ENCODE data around the gene PRR35. TPM values are rescaled to one million over a fixed set of nuclear protein-coding genes. Genes with fewer than 3 reads are reported as not detected.

The PRR35 gene
- total and polyA plus RNA-seq, 2 of the 4 experiments (the other 2 are of a cell fraction): not detected

- no peak overlapping the region for H2AK5ac ChIP-seq (ENCODE audit: low read depth, low read length)
- no peak overlapping the region for H3K9ac ChIP-seq (ENCODE audit: low read depth, low read length)
- H4K20me1 ChIP-seq (ENCODE audit: insufficient read depth, low read length): no peaks in the 10 kb centered on the region
- H4K8ac ChIP-seq (ENCODE audit: low read depth in 2 of 2, low read length in 2 of 2): no peak overlapping the region
- peaks cover 9% of the 10 kb centered on the region; the same call in 1 of the 2 replicates for H3K9me1 ChIP-seq (ENCODE audit: insufficient read depth, low read length)
- no peak for TF ChIP-seq NFE2L2 (IDR thresholded peaks at IDR 0.05; ENCODE audit: low read depth, low read length)
- TF ChIP-seq, protein P1, sequence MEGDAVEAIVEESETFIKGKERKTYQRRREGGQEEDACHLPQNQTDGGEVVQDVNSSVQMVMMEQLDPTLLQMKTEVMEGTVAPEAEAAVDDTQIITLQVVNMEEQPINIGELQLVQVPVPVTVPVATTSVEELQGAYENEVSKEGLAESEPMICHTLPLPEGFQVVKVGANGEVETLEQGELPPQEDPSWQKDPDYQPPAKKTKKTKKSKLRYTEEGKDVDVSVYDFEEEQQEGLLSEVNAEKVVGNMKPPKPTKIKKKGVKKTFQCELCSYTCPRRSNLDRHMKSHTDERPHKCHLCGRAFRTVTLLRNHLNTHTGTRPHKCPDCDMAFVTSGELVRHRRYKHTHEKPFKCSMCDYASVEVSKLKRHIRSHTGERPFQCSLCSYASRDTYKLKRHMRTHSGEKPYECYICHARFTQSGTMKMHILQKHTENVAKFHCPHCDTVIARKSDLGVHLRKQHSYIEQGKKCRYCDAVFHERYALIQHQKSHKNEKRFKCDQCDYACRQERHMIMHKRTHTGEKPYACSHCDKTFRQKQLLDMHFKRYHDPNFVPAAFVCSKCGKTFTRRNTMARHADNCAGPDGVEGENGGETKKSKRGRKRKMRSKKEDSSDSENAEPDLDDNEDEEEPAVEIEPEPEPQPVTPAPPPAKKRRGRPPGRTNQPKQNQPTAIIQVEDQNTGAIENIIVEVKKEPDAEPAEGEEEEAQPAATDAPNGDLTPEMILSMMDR (conservative IDR thresholded peaks at IDR 0.05; ENCODE audit: low read depth, low read length): no peak
- TF ChIP-seq CHD1 (IDR thresholded peaks at IDR 0.05; ENCODE audit: low read depth, low read length): no peak
- TF ChIP-seq CEBPB (IDR thresholded peaks at IDR 0.05; ENCODE audit: low read depth, low read length): no peak
- TF ChIP-seq SMC3 (IDR thresholded peaks at IDR 0.05; ENCODE audit: low read depth, low read length): no peak
- no peak for TF ChIP-seq RAD21 (IDR thresholded peaks at IDR 0.05; ENCODE audit: low read length)
- BruUV-seq (replicated peaks): no TSS peak
- in situ Hi-C loops (cut with MboI; ENCODE audit: low sequenced_read_pairs) (no loop called here), intact Hi-C loops (cut with micrococcal nuclease) (no loop called here), dilution Hi-C loops (cut with HindIII; ENCODE audit: low sequenced_read_pairs, unreplicated experiment) (no loop called here)
- H3K27ac ChIP-seq (ENCODE audit: insufficient read depth, low read length): no peak overlapping the region
- H2BK20ac ChIP-seq (ENCODE audit: low read depth, low read length): no peak overlapping the region
- no peak overlapping the region for H3K18ac ChIP-seq (ENCODE audit: low read depth, low read length)
- H2AK9ac ChIP-seq (replicated peaks; ENCODE audit: low read depth, low read length, poor library complexity): no peak overlapping the region
- DNase-seq (no peak), ATAC-seq (ENCODE audit: low read depth) (no peak)
- H2BK15ac ChIP-seq (ENCODE audit: low read depth, low read length): no peak overlapping the region
- H3K4me3 ChIP-seq (ENCODE audit: insufficient read depth, low read depth, low read length): no peak overlapping the region
- H2BK5ac ChIP-seq (ENCODE audit: low read depth, low read length, poor library complexity, severe bottlenecking): no peak overlapping the region
- ChIA-PET CTCF (no interaction called here), POLR2A (ENCODE audit: unreplicated experiment) (no interaction called here)
- H3K23ac ChIP-seq (ENCODE audit: low read depth, low read length): no peak overlapping the region
- H3K9me3 ChIP-seq (ENCODE audit: control insufficient read depth, insufficient read depth, low read length): no peaks in the 10 kb centered on the region
- no peak overlapping the region for H4K5ac ChIP-seq (ENCODE audit: low read depth, low read length)
- no peak overlapping the region for H3K4ac ChIP-seq (ENCODE audit: low read depth, low read length)
- H4K91ac ChIP-seq (ENCODE audit: insufficient read depth, low read depth, low read length): no peak overlapping the region
- WGBS, 2 experiments (ENCODE audit: extremely low coverage in 2 of 2, insufficient read length in 1 of 2): 90% methylated on average over 4 of the region's 21 CpGs; no CpG with 5 or more reads in 1 of the 2 experiments
- no peak overlapping the region for H3K14ac ChIP-seq (replicated peaks; ENCODE audit: low read depth, low read length)
- peaks cover 7% of the 10 kb centered on the region; the same call in 1 of the 2 replicates for H3K36me3 ChIP-seq (ENCODE audit: control insufficient read depth, insufficient read depth, low read length)
- H3K4me1 ChIP-seq (ENCODE audit: control insufficient read depth, insufficient read depth, low read length): peaks cover 7% of the 10 kb centered on the region
- H2BK120ac ChIP-seq (ENCODE audit: low read depth, low read length): no peak overlapping the region
- no peak overlapping the region for H3K56ac ChIP-seq (ENCODE audit: extremely low read depth, insufficient read depth, low read length)
- H2AFZ ChIP-seq (replicated peaks; ENCODE audit: low read length, poor library complexity): no peak overlapping the region
- H3K27me3 ChIP-seq (ENCODE audit: control insufficient read depth, insufficient read depth, low read length): no peaks in the 10 kb centered on the region
- H3K79me1 ChIP-seq (ENCODE audit: low read depth in 1 of 2, low read length in 2 of 2): peaks cover 1 to 16% of the 10 kb centered on the region in 2 experiments; a peak in 2 of 4 replicates
- no peak overlapping the region for H3K4me2 ChIP-seq (ENCODE audit: low read depth, low read length)
Measured at GRCh38 chr16:582614-583331, 22.6 kb downstream of the PRR35 start.
